ENCODE data around the gene LRP11.

Gene LRP11

DNA sequence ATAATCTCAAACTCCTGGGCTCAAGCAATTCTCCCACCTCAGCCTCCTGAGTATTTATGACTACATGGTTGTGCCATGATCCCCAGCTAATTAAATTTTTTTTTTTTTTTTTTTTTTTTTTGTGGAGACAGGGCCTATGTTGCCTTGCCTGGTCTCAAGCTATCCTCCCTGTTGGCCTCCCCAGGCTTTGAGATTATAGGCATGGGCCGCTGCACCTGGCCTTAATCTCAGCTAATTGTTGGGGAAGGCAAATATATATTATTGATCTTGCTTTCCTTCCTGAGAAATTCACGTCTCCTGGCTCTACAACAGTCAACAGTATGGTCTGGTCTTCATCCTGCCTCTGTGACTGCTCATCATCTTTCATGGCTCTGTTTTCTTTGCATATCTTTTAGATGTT, 94.5 kb downstream of the LRP11 start:
- Histone ChIP-seq H3K36me3 (peaks cover 93% of the 10 kb centered on the region), H3K4me3 (no peak overlapping the region), H3K4me2 (no peak overlapping the region), H3K9ac (no peak overlapping the region), H4K20me1 (peaks cover 26% of the 10 kb centered on the region), H3K27ac (no peak overlapping the region), H3K4me1 (no peaks in the 10 kb centered on the region), H3K27me3 (no peaks in the 10 kb centered on the region), H3K9me3 (peaks cover 30% of the 10 kb centered on the region)
- no peak for TF ChIP-seq Cebpa-rat (IDR thresholded peaks at IDR 0.05)

All from BLaER1 (cell line).